Vagina (tissue), 2 donors: ENCODE results near the gene AGPAT3.
A peak's percentile ranks its signal among the peaks of the same experiment; 100 is the strongest.

Experiments
- CTCF ChIP-seq, 3 experiments: fragments of 450-650 bp in 2 of 3; fragments of 200-600 bp in 1 of 3; sonication (generic) in 1 of 3; IDR thresholded peaks; one replicate each; pipeline ENCODE4 v1.5.1; 2017 to 2019; ENCODE audit warnings: antibody characterized with exemption in 3 of 3, mild to moderate bottlenecking in 2 of 3, moderate library complexity in 2 of 3
- POLR2AphosphoS5 ChIP-seq, 2 donors: sonication (generic); formaldehyde crosslinking; IDR thresholded peaks; one replicate each; pipeline ENCODE4 v1.9.0; 2017; ENCODE audit warnings: antibody characterized with exemption in 2 of 2, mild to moderate bottlenecking in 2 of 2, low read depth in 1 of 2; ENCODE audit not compliant: insufficient read depth in 1 of 2

- TF ChIP-seq CTCF (IDR thresholded peaks at IDR 0.05) (no peak), POLR2AphosphoS5 (IDR thresholded peaks at IDR 0.05; ENCODE audit: insufficient read depth in 1 of 2, low read depth in 1 of 2) (peak in 1 of 2 donors; percentile 41)
Measured at GRCh38 chr21:43865540-43866259, 677 bp downstream of the AGPAT3 start.
